OCI-LY1 (cell line): ENCODE data around the gene TULP4.

ENCODE experiments used
- H2AFZ ChIP-seq: fragments of 200-600 bp; sonication (generic), shearing (Covaris generic); 2 replicates; pipeline ENCODE4 v1.6.0; 2014; ENCODE audit warnings: antibody characterized with exemption, mild to moderate bottlenecking, low read length
- H3F3A ChIP-seq: fragments of 200-600 bp; sonication (generic), shearing (Covaris generic); 2 replicates; pipeline ENCODE4 v1.6.0; 2014; ENCODE audit warnings: mild to moderate bottlenecking, antibody characterized with exemption, low read length, moderate library complexity; ENCODE audit not compliant: insufficient read depth
- H3K27ac ChIP-seq: fragments of 200-600 bp; sonication (generic); 2 replicates; pipeline ENCODE4 v1.5.1; 2014; ENCODE audit warnings: low read length, mixed run types, mild to moderate bottlenecking, low read depth; ENCODE audit not compliant: poor library complexity, severe bottlenecking
- H3K27me3 ChIP-seq: fragments of 200-600 bp; sonication (generic); 2 replicates; pipeline ENCODE4 v1.6.0; 2014; ENCODE audit warnings: antibody characterized with exemption, mild to moderate bottlenecking, low read length, moderate library complexity; ENCODE audit not compliant: insufficient read depth
- H3K36me3 ChIP-seq: fragments of 200-600 bp; sonication (generic); 2 replicates; pipeline ENCODE4 v1.6.1; 2014; ENCODE audit warnings: mild to moderate bottlenecking, antibody characterized with exemption, low read length, moderate library complexity, mixed read lengths; ENCODE audit not compliant: insufficient read depth
- H3K4me1 ChIP-seq: fragments of 200-600 bp; sonication (generic); 2 replicates; pipeline ENCODE4 v1.5.1; 2014; ENCODE audit warnings: mild to moderate bottlenecking, low read length, moderate library complexity; ENCODE audit not compliant: insufficient read depth, severe bottlenecking
- H3K4me2 ChIP-seq: fragments of 200-600 bp; sonication (generic), shearing (Covaris generic); 2 replicates; pipeline ENCODE4 v1.6.1; 2014; ENCODE audit warnings: low read length
- H3K4me3 ChIP-seq: fragments of 200-600 bp; sonication (generic); 2 replicates; pipeline ENCODE4 v1.5.1; 2014; ENCODE audit warnings: low read length, low read depth, mild to moderate bottlenecking, mixed read lengths; ENCODE audit not compliant: poor library complexity, severe bottlenecking
- H3K79me2 ChIP-seq: fragments of 200-600 bp; shearing (Covaris generic); 2 replicates; pipeline ENCODE4 v1.6.1; 2016; ENCODE audit warnings: mixed run types, low read length, mixed read lengths; ENCODE audit not compliant: insufficient read depth
- H3K9ac ChIP-seq: fragments of 200-600 bp; sonication (generic), shearing (Covaris generic); 2 replicates; pipeline ENCODE4 v1.6.1; 2014; ENCODE audit warnings: mild to moderate bottlenecking, low read length, mixed read lengths
- H3K9me2 ChIP-seq: fragments of 200-600 bp; sonication (generic), shearing (Covaris generic); 2 replicates; pipeline ENCODE4 v1.6.1; 2014; ENCODE audit warnings: low read depth, mild to moderate bottlenecking, low read length, mixed read lengths
- H3K9me3 ChIP-seq: fragments of 200-600 bp; shearing (Covaris generic); 2 replicates; pipeline ENCODE4 v1.6.1; 2014; ENCODE audit warnings: low read length, mixed read lengths
- H4K20me1 ChIP-seq: fragments of 200-600 bp; sonication (generic), shearing (Covaris generic); 2 replicates; pipeline ENCODE4 v1.6.0; 2016; ENCODE audit warnings: mild to moderate bottlenecking, low read length; ENCODE audit not compliant: insufficient read depth
- EZH2 ChIP-seq: fragments of 200-600 bp; sonication (generic), shearing (Covaris generic); IDR thresholded peaks from 2 replicates; pipeline ENCODE4 v1.8.0; 2017; ENCODE audit warnings: borderline replicate concordance, mixed run types, mild to moderate bottlenecking, antibody characterized with exemption, low read length, moderate library complexity, mixed read lengths
- TF ChIP-seq, protein P1 (sequence below): fragments of 200-600 bp; sonication (generic), shearing (Covaris generic); IDR thresholded peaks from 2 replicates; pipeline ENCODE4 v1.5.1; 2017; ENCODE audit warnings: mild to moderate bottlenecking, antibody characterized with exemption, low read length, moderate library complexity, mixed read lengths

Gene TULP4

DNA sequence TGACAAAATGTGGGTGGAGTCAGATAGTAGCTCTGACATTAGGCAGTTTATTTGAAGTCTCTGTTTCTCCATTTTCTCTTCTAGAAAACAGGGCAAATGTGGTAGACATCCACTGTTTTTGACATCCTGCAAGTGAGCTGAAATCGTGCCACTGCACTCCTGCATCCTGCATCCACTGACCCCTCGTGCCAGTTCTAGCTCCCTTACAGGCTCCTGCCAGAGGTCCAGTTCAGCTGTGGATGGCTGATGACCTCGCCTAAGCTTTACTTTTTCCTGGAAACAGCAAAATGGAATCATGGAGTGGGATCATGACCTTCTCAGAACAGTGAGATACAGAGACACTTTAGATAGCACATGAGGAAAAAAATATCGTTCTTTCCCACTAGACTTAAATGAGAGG is 58.5 kb downstream of the TULP4 start:
- H3K9me3 ChIP-seq = no peaks in the 10 kb centered on the region
- H2AFZ ChIP-seq = no peak overlapping the region
- peaks cover 15% of the 10 kb centered on the region for H3K4me1 ChIP-seq
- H3K4me2 ChIP-seq = no peak overlapping the region
- H3K27ac ChIP-seq = no peak overlapping the region
- H3F3A ChIP-seq = no peaks in the 10 kb centered on the region
- H3K9me2 ChIP-seq = no peaks in the 10 kb centered on the region
- no peaks in the 10 kb centered on the region for H4K20me1 ChIP-seq
- TF ChIP-seq, protein P1, sequence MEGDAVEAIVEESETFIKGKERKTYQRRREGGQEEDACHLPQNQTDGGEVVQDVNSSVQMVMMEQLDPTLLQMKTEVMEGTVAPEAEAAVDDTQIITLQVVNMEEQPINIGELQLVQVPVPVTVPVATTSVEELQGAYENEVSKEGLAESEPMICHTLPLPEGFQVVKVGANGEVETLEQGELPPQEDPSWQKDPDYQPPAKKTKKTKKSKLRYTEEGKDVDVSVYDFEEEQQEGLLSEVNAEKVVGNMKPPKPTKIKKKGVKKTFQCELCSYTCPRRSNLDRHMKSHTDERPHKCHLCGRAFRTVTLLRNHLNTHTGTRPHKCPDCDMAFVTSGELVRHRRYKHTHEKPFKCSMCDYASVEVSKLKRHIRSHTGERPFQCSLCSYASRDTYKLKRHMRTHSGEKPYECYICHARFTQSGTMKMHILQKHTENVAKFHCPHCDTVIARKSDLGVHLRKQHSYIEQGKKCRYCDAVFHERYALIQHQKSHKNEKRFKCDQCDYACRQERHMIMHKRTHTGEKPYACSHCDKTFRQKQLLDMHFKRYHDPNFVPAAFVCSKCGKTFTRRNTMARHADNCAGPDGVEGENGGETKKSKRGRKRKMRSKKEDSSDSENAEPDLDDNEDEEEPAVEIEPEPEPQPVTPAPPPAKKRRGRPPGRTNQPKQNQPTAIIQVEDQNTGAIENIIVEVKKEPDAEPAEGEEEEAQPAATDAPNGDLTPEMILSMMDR = no peak
- no peak for TF ChIP-seq EZH2
- no peaks in the 10 kb centered on the region for H3K27me3 ChIP-seq
- H3K4me3 ChIP-seq = no peak overlapping the region
- H3K36me3 ChIP-seq = no peaks in the 10 kb centered on the region
- no peak overlapping the region for H3K9ac ChIP-seq
- no peaks in the 10 kb centered on the region for H3K79me2 ChIP-seq

DNA sequence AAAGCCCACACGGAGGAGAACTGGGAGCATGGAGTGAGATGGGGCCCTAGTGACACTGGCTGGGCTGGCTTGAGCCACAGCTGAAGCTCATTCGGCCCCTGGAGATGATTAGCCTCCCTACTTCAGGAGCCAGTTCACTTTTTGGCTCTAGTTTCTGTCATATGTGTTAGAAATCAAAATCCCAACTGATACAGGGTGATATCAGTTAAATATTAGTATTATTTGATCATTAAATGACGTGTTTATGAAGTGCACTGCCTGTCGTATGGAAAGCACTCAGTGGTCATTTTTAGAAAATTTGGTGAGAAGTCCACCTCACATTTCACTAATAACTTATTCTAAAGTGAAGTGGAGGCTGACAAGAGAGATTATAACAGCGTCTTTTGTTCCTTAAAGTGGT is 59.0 kb downstream of the TULP4 start:
- Histone ChIP-seq H3K4me3 (no peak overlapping the region), H3K27ac (no peak overlapping the region), H3K4me2 (no peak overlapping the region), H3K4me1 (peaks cover 16% of the 10 kb centered on the region), H4K20me1 (no peaks in the 10 kb centered on the region), H3K36me3 (no peaks in the 10 kb centered on the region), H3K27me3 (no peaks in the 10 kb centered on the region), H3K9me2 (no peaks in the 10 kb centered on the region), H3K9me3 (no peaks in the 10 kb centered on the region), H2AFZ (no peak overlapping the region), H3K9ac (no peak overlapping the region), H3K79me2 (no peaks in the 10 kb centered on the region), H3F3A (no peaks in the 10 kb centered on the region)
- TF ChIP-seq EZH2 = no peak
- TF ChIP-seq, protein P1 = no peak

DNA sequence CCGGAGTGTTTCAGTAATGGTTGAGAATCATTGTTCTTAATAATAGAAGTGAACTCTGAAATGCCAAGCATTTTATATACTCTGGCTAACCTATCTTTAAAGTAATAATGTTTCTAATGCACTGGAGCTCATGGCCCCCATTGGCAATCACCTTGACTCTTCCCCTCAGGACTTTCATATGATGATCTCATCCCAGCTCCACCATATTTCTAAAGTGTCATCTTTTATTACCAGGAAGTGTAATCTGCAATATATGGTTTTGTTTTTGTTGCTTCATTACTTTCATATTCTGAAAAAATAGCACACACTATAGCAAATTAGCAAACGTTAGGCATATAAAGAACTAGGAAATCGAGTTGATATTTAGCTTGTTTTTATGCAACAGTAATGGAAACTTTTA is 60.3 kb downstream of the TULP4 start:
- no peaks in the 10 kb centered on the region for H3K79me2 ChIP-seq
- no peaks in the 10 kb centered on the region for H3K9me2 ChIP-seq
- no peak overlapping the region for H3K4me2 ChIP-seq
- H3K27ac ChIP-seq = no peak overlapping the region
- H3K9ac ChIP-seq = no peak overlapping the region
- no peaks in the 10 kb centered on the region for H3K9me3 ChIP-seq
- no peak overlapping the region for H3K4me3 ChIP-seq
- H3K4me1 ChIP-seq = peaks cover 29% of the 10 kb centered on the region
- H2AFZ ChIP-seq = no peak overlapping the region
- TF ChIP-seq, protein P1 = no peak
- no peak for TF ChIP-seq EZH2
- no peaks in the 10 kb centered on the region for H4K20me1 ChIP-seq
- no peaks in the 10 kb centered on the region for H3F3A ChIP-seq
- no peaks in the 10 kb centered on the region for H3K36me3 ChIP-seq
- no peaks in the 10 kb centered on the region for H3K27me3 ChIP-seq
